ENCODE results near the gene RLBP1. TPM values are rescaled to one million over a fixed set of nuclear protein-coding genes. Genes with fewer than 3 reads are reported as not detected.

RLBP1 gene
- total RNA-seq, 1 experiment from 2014 or later = not detected

- BruUV-seq (replicated peaks) = TSS peak; percentile 73
- H3K36me3 ChIP-seq (ENCODE audit: low read depth) = 0 out of 2 replicates have a peak, but pooled peaks cover under 1% of the 10 kb centered on the region
- H3K4me3 ChIP-seq = 0 out of 2 replicates have a peak overlapping the region, but pooled peaks have one; percentile 12
- no peaks in the 10 kb centered on the region for H4K20me1 ChIP-seq (ENCODE audit: insufficient read depth)
- peak overlapping the region; percentile 62 for H3K4me2 ChIP-seq
- H2AFZ ChIP-seq = peak overlapping the region; percentile 11; the same call in 1 of the 2 replicates
- H3F3A ChIP-seq (ENCODE audit: insufficient read depth, low read depth) = peaks cover 36% of the 10 kb centered on the region
- H3K79me2 ChIP-seq (ENCODE audit: low read depth) = no peaks in the 10 kb centered on the region
- H3K4me1 ChIP-seq (replicated peaks; ENCODE audit: insufficient read depth) = peaks cover 27% of the 10 kb centered on the region
- no peaks in the 10 kb centered on the region for H3K9me3 ChIP-seq (ENCODE audit: insufficient read depth, low read depth)
- no peaks in the 10 kb centered on the region for H3K9me2 ChIP-seq (ENCODE audit: insufficient read depth)
- DNase-seq = peak; percentile 46 to 83
- H3K27me3 ChIP-seq (ENCODE audit: insufficient read depth, low read depth) = no peaks in the 10 kb centered on the region
- intact Hi-C loops (cut with micrococcal nuclease; ENCODE audit: unreplicated experiment) = loop anchor here (1.0 to 5.0 kb wide), 2 partner anchors 45 to 79 kb away; partner anchors contain the start of gene ABHD2
- TF ChIP-seq CTCF (conservative IDR thresholded peaks at IDR 0.05) (no peak), EZH2 (IDR thresholded peaks at IDR 0.05; ENCODE audit: low read depth) (no peak)
- POLR2A ChIA-PET (ENCODE audit: unreplicated experiment) = interaction anchor here (0.6 to 0.9 kb wide), 4 partner anchors 40 to 137 kb away, joined by 3 to 32 read pairs (median 10); no protein-coding TSS in a partner anchor
- CTCF ChIA-PET = interaction anchor here (1.0 to 1.6 kb wide), 4 partner anchors 52 to 266 kb away, joined by 3 to 7 read pairs (median 4); no protein-coding TSS in a partner anchor
- H3K27ac ChIP-seq = peak overlapping the region; percentile 85
Observed at GRCh38 chr15:89167267-89168176, 53.9 kb downstream of the RLBP1 start.

- no peak overlapping the region for H2AFZ ChIP-seq
- H3K36me3 ChIP-seq (ENCODE audit: low read depth) = no peaks in the 10 kb centered on the region
- ChIA-PET CTCF (interaction anchor here (0.8 kb wide), 1 partner anchor 62 kb away, joined by 3 read pairs; no protein-coding TSS in a partner anchor), POLR2A (ENCODE audit: unreplicated experiment) (no interaction called here)
- no TSS peak for BruUV-seq (replicated peaks)
- H3K4me3 ChIP-seq = no peak overlapping the region
- no peaks in the 10 kb centered on the region for H4K20me1 ChIP-seq (ENCODE audit: insufficient read depth)
- H3K9me2 ChIP-seq (ENCODE audit: insufficient read depth) = no peaks in the 10 kb centered on the region
- peaks cover 35% of the 10 kb centered on the region for H3F3A ChIP-seq (ENCODE audit: insufficient read depth, low read depth)
- TF ChIP-seq CTCF (conservative IDR thresholded peaks at IDR 0.05) (no peak), EZH2 (IDR thresholded peaks at IDR 0.05; ENCODE audit: low read depth) (no peak)
- no peaks in the 10 kb centered on the region for H3K27me3 ChIP-seq (ENCODE audit: insufficient read depth, low read depth)
- peak overlapping the region; percentile 85 for H3K27ac ChIP-seq
- no peaks in the 10 kb centered on the region for H3K79me2 ChIP-seq (ENCODE audit: low read depth)
- no peak overlapping the region for H3K4me2 ChIP-seq
- intact Hi-C loops (cut with micrococcal nuclease; ENCODE audit: unreplicated experiment) = loop anchor here (5.0 kb wide), 1 partner anchor 43 kb away; no protein-coding TSS in a partner anchor
- H3K9me3 ChIP-seq (ENCODE audit: insufficient read depth, low read depth) = no peaks in the 10 kb centered on the region
- DNase-seq = no peak
- peaks cover 27% of the 10 kb centered on the region for H3K4me1 ChIP-seq (replicated peaks; ENCODE audit: insufficient read depth)
Observed at GRCh38 chr15:89165677-89166076, 55.7 kb downstream of the RLBP1 start.

- Histone ChIP-seq H4K20me1 (ENCODE audit: insufficient read depth) (no peaks in the 10 kb centered on the region; the same call in 1 of the 2 replicates), H3K79me2 (ENCODE audit: low read depth) (no peaks in the 10 kb centered on the region), H3K4me2 (no peak overlapping the region), H3K27ac (no peak overlapping the region), H2AFZ (no peak overlapping the region), H3K9me2 (ENCODE audit: insufficient read depth) (no peaks in the 10 kb centered on the region), H3K4me3 (no peak overlapping the region), H3K4me1 (replicated peaks; ENCODE audit: insufficient read depth) (peaks cover 27% of the 10 kb centered on the region), H3K9me3 (ENCODE audit: insufficient read depth, low read depth) (no peaks in the 10 kb centered on the region), H3F3A (ENCODE audit: insufficient read depth, low read depth) (peaks cover 30% of the 10 kb centered on the region), H3K36me3 (ENCODE audit: low read depth) (no peaks in the 10 kb centered on the region), H3K27me3 (ENCODE audit: insufficient read depth, low read depth) (no peaks in the 10 kb centered on the region)
- ChIA-PET CTCF (interaction anchor here (0.8 kb wide), 1 partner anchor 61 kb away, joined by 3 read pairs; no protein-coding TSS in a partner anchor), POLR2A (ENCODE audit: unreplicated experiment) (no interaction called here)
- intact Hi-C loops (cut with micrococcal nuclease; ENCODE audit: unreplicated experiment) = loop anchor here (5.0 kb wide), 1 partner anchor 42 kb away; no protein-coding TSS in a partner anchor
- no TSS peak for BruUV-seq (replicated peaks)
- no peak for DNase-seq
- TF ChIP-seq EZH2 (IDR thresholded peaks at IDR 0.05; ENCODE audit: low read depth) (no peak), CTCF (conservative IDR thresholded peaks at IDR 0.05) (no peak)
Observed at GRCh38 chr15:89164712-89165211, 56.6 kb downstream of the RLBP1 start.
